GM06990 (cell line): Measurements from ENCODE around the gene LRP3.

Source experiments
- DNase-seq: peaks from one replicate; pipeline ENCODE4 v3.0.0-alpha.2; 2011; ENCODE audit not compliant: insufficient read length; ENCODE audit errors: extremely low read depth
- H3K27me3 ChIP-seq: replicated peaks from 2 replicates; pipeline ENCODE4 v1.6.0; 2011; ENCODE audit warnings: low read length; ENCODE audit not compliant: control insufficient read depth, insufficient read depth
- H3K36me3 ChIP-seq: 2 replicates; pipeline ENCODE4 v1.5.1; 2011; ENCODE audit warnings: low read length; ENCODE audit not compliant: control insufficient read depth, insufficient read depth
- H3K4me3 ChIP-seq: replicated peaks from 2 replicates; pipeline ENCODE4 v1.5.1; 2011; ENCODE audit warnings: low read depth, mild to moderate bottlenecking, control low read depth, low read length
- TF ChIP-seq, protein P1 (sequence below): IDR thresholded peaks from 2 replicates; pipeline ENCODE4 v1.5.1; 2011; ENCODE audit warnings: low read length, control low read depth, mild to moderate bottlenecking, inconsistent platforms; ENCODE audit not compliant: insufficient read depth, poor library complexity, severe bottlenecking

LRP3 gene

DNA sequence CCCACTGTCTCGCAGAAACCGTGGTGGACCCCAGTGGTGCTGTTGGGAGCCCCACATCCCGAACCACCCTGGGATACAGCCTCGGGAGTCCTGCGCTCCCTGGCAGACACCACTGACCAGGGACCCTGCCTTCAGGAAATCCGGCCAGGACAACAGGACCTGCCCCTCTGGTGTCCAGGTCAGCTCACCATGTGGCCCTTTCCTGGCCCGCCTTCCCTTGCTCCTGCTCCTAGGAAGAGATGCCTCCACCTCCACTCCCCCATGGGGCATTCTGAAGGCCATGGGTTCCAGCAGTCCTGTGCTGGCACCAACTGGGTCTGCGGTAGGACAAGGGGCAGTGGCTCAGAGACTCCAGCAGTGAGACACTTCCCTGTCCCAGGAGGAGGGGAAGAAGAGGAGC is 54.0 kb downstream of the LRP3 start:
- TF ChIP-seq, protein P1, sequence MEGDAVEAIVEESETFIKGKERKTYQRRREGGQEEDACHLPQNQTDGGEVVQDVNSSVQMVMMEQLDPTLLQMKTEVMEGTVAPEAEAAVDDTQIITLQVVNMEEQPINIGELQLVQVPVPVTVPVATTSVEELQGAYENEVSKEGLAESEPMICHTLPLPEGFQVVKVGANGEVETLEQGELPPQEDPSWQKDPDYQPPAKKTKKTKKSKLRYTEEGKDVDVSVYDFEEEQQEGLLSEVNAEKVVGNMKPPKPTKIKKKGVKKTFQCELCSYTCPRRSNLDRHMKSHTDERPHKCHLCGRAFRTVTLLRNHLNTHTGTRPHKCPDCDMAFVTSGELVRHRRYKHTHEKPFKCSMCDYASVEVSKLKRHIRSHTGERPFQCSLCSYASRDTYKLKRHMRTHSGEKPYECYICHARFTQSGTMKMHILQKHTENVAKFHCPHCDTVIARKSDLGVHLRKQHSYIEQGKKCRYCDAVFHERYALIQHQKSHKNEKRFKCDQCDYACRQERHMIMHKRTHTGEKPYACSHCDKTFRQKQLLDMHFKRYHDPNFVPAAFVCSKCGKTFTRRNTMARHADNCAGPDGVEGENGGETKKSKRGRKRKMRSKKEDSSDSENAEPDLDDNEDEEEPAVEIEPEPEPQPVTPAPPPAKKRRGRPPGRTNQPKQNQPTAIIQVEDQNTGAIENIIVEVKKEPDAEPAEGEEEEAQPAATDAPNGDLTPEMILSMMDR = no peak
- Histone ChIP-seq H3K27me3 (no peaks in the 10 kb centered on the region), H3K4me3 (no peak overlapping the region), H3K36me3 (no peaks in the 10 kb centered on the region)
- DNase-seq = no peak

DNA sequence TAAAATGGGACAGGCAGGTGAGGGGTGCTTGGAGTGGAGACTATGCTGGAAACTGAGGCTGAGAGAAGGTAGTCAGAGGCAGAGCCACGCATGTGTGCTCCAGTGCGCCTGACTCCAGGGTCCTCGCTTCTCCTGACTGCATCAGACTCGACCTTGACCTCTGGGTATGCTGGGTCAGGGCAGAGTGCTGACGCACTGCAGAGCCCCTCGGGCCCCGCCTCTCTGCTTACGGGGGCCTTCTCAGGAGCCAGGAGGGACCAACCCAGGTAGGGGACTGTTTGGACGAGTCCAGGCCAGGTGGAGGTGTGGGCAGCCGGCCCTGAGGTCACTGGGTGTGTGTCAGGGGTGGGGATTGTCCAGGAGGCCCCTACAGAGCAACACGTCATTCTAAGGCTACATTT is 54.4 kb downstream of the LRP3 start:
- Histone ChIP-seq H3K36me3 (no peaks in the 10 kb centered on the region), H3K27me3 (no peaks in the 10 kb centered on the region), H3K4me3 (no peak overlapping the region)
- TF ChIP-seq, protein P1 = no peak
- no peak for DNase-seq

DNA sequence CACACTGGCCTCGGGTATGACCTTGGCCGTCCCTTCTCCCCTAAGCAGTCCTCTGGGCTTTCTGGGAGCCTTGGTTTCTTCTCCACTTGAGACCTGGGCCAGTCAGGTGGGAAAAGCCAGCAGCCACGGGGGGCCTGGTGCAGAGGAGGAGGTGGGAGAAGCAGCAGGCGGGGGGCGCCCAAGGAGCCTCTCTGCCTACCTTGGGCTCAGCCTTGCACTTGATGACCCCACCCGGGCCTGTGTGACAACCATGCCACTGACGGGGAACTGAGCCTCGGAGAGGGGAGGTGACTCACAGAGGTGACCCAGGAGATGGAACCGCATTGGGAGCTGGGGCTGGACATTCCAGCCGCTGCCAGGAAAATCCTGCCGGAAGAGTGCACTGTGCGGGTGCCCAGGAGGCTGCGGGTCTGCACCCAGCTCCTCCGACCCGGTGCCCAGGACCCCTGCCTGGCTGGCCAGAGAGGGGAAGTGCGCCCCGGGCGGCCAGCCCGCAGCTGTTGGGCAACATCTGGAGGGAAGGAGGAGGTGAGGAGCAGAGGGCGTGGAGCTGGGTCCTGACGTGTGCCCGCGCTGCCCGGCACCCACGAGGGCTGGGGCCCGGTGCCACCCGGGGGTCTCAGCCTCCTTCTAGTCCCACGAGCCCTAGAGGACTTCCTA is 55.0 kb downstream of the LRP3 start:
- no peak overlapping the region for H3K4me3 ChIP-seq
- TF ChIP-seq, protein P1 = no peak
- no peaks in the 10 kb centered on the region for H3K27me3 ChIP-seq
- DNase-seq = no peak
- no peaks in the 10 kb centered on the region for H3K36me3 ChIP-seq

DNA sequence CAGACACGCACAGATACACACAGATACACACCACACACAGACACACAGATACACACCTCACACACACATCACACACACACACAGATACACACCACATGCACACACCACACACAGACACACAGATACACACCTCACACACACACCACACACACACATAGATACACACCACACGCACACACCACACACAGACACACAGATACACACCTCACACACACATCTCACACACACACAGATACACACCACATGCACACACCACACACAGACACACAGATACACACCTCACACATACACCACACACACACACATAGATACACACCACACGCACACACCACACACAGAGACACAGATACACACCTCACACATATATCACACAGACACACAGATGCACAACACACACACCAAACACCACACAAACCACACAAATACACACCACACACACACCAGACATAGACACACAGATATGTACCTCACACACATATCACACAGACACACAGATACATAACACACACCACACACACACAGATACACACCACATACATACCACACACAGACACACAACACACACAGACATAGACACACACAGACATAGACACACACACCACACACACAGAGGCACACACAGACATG is 55.7 kb downstream of the LRP3 start:
- TF ChIP-seq, protein P1 = no peak
- DNase-seq = no peak
- H3K36me3 ChIP-seq = no peaks in the 10 kb centered on the region
- no peaks in the 10 kb centered on the region for H3K27me3 ChIP-seq
- H3K4me3 ChIP-seq = no peak overlapping the region

DNA sequence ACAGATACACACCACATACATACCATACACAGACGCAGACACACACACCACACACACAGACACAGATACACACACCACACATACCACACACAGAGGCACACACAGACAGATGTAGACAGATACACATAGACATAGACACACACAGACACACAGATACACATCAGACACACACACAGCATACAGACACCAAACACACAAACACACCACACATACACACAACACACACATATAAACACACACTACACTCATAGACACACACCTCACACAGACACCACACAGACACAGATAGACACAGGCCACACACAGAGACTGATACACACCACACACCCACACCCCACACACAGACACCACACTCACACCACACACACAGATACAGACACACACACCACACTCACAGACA is 56.4 kb downstream of the LRP3 start:
- H3K4me3 ChIP-seq = no peak overlapping the region
- TF ChIP-seq, protein P1 = no peak
- no peak for DNase-seq
- H3K27me3 ChIP-seq = no peaks in the 10 kb centered on the region
- no peaks in the 10 kb centered on the region for H3K36me3 ChIP-seq
